LNCaP clone FGC (cell line): ENCODE data around the gene PRODH2.
"Not testable (repeated sequence)": the region's sequence is repeated elsewhere in the genome, so short reads cannot be mapped to it uniquely, and the experiment has no call there.

ENCODE experiments used
- DNase-seq: peaks from one replicate; pipeline ENCODE4 v3.0.0-alpha.2; 2011; ENCODE audit warnings: low read depth
- H3K4me3 ChIP-seq: 2 replicates; pipeline ENCODE4 v1.5.1; 2011; ENCODE audit warnings: mild to moderate bottlenecking, low read depth, low read length, control low read depth
- CTCF ChIP-seq: IDR thresholded peaks from 2 replicates; pipeline ENCODE4 v1.5.1; 2012; ENCODE audit warnings: mild to moderate bottlenecking; ENCODE audit not compliant: control insufficient read depth, insufficient read depth; ENCODE audit errors: extremely low read depth

PRODH2 gene

GRCh38 chr19:35807633-35808032 lies 5.0 kb downstream of the PRODH2 start:
- TF ChIP-seq CTCF = no peak
- H3K4me3 ChIP-seq = no peak overlapping the region

GRCh38 chr19:35806597-35806996 lies 6.0 kb downstream of the PRODH2 start:
- no peak overlapping the region for H3K4me3 ChIP-seq
- TF ChIP-seq CTCF = no peak
- DNase-seq = no peak

More at GRCh38 chr19:35807633-35808032, 5.0 kb downstream of the PRODH2 start:
- no peak for DNase-seq

GRCh38 chr19:35805526-35806102 lies 7.0 kb downstream of the PRODH2 start:
- no peak overlapping the region for H3K4me3 ChIP-seq
- DNase-seq = no peak
- no peak for TF ChIP-seq CTCF

GRCh38 chr19:35801828-35802227 lies 10.8 kb downstream of the PRODH2 start:
- DNase-seq = no peak
- TF ChIP-seq CTCF = no peak
- H3K4me3 ChIP-seq = no peak overlapping the region

GRCh38 chr19:35797663-35798062 lies 15.0 kb downstream of the PRODH2 start:
- no peak for DNase-seq
- no peak for TF ChIP-seq CTCF
- no peak overlapping the region for H3K4me3 ChIP-seq

GRCh38 chr19:35796645-35797542 lies 15.8 kb downstream of the PRODH2 start:
- DNase-seq = no peak
- H3K4me3 ChIP-seq = no peak overlapping the region
- no peak for TF ChIP-seq CTCF

DNA sequence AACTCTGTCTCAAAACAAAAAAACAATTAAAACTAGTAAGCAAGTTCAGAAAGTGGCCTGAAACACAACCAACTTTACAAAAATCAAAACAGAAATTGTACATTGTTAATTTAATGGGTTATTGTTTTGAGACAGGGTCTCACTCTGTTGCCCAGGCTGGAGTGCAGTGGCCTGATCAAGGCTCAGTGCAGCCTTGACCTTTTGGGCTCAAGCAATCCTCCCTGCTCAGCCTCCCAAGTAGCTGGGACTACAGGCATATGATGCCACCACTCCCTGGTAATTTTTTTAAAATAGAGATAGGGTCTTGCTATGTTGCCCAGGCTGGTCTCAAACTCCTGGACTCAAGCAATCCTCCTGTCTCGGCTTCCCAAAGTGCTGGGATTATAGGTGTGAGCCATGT lies 17.1 kb downstream of the PRODH2 start:
- not testable (repeated sequence) for H3K4me3 ChIP-seq, DNase-seq
